Breast epithelium (tissue), 3 donors: ENCODE data around the gene KATNIP.

Experiments used
- POLR2A ChIP-seq: fragments of 450-650 bp; IDR thresholded peaks from one replicate; pipeline ENCODE4 v1.6.1; 2016; ENCODE audit warnings: antibody characterized with exemption, mild to moderate bottlenecking, moderate library complexity
- TF ChIP-seq, protein P1 (sequence below), 3 donors: fragments of 450-650 bp; IDR thresholded peaks; one replicate each; pipeline ENCODE4 v1.5.1; 2016 to 2017; ENCODE audit warnings: antibody characterized with exemption in 3 of 3, mild to moderate bottlenecking in 3 of 3, moderate library complexity in 3 of 3

DNA sequence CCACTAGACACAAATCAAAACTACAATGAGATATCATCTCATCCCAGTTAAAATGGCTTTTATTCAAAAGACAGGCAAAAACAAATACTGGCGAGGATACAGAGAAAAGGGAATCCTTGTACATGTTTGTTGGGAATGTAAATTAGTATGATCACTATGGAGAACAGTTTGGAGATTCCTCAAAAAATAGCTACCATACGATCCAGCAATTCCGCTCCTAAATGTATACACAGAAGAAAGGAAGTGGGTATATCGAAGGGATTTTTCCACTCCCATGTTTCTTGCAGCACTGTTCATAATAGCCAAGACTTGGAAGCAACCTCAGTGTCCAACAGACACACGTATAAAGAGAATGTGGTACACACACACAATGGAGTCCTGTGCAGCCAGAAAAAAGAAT is 35.3 kb downstream of the KATNIP start:
- TF ChIP-seq, protein P1, sequence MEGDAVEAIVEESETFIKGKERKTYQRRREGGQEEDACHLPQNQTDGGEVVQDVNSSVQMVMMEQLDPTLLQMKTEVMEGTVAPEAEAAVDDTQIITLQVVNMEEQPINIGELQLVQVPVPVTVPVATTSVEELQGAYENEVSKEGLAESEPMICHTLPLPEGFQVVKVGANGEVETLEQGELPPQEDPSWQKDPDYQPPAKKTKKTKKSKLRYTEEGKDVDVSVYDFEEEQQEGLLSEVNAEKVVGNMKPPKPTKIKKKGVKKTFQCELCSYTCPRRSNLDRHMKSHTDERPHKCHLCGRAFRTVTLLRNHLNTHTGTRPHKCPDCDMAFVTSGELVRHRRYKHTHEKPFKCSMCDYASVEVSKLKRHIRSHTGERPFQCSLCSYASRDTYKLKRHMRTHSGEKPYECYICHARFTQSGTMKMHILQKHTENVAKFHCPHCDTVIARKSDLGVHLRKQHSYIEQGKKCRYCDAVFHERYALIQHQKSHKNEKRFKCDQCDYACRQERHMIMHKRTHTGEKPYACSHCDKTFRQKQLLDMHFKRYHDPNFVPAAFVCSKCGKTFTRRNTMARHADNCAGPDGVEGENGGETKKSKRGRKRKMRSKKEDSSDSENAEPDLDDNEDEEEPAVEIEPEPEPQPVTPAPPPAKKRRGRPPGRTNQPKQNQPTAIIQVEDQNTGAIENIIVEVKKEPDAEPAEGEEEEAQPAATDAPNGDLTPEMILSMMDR (IDR thresholded peaks at IDR 0.05): no peak
- no peak for TF ChIP-seq POLR2A
